ENCODE measurements around the gene UQCRHL.
A peak's percentile ranks its signal among the peaks of the same experiment; 100 is the strongest.

The UQCRHL gene

GRCh38 chr1:15777909-15778707 lies 29.3 kb downstream of the UQCRHL start:
- no peaks in the 10 kb centered on the region for H3K9me3 ChIP-seq (ENCODE audit: control insufficient read depth, insufficient read depth, low read depth, low read length)
- H3K4me1 ChIP-seq (ENCODE audit: control insufficient read depth, insufficient read depth, low read length): no peaks in the 10 kb centered on the region
- ChIA-PET POLR2A (no interaction called here), CTCF (interaction anchor here (0.8 to 3.1 kb wide), 3 partner anchors 14 to 70 kb away, joined by 3 to 14 read pairs (median 3); partner anchors contain the start of gene SPEN)
- peaks cover 0 to 72% of the 10 kb centered on the region in 2 experiments; a peak in 2 of 3 replicates for H3K36me3 ChIP-seq (ENCODE audit: control insufficient read depth in 2 of 2, insufficient read depth in 1 of 2, low read length in 2 of 2)
- no peak overlapping the region for H3K27ac ChIP-seq (ENCODE audit: extremely low read depth, low read depth, low read length)
- H3K4me3 ChIP-seq (ENCODE audit: low read depth, low read length): no peak overlapping the region
- no peak for TF ChIP-seq KLF1 (tag by site-specific recombination; IDR thresholded peaks at IDR 0.05)
- no peak for TF ChIP-seq ZNF513 (tag by site-specific recombination; IDR thresholded peaks at IDR 0.05)
- TF ChIP-seq ZNF169 (tag by site-specific recombination; IDR thresholded peaks at IDR 0.05): no peak
- no peak for TF ChIP-seq ZBTB6 (tag by site-specific recombination; IDR thresholded peaks at IDR 0.05)
- no peak for TF ChIP-seq ZNF571 (tag by site-specific recombination; IDR thresholded peaks at IDR 0.05)
- no peak for TF ChIP-seq ZNF692 (tag by site-specific recombination; IDR thresholded peaks at IDR 0.05)
- peak; percentile 73 for TF ChIP-seq REST (tag by site-specific recombination; IDR thresholded peaks at IDR 0.05)
- TF ChIP-seq ZNF701 (tag by site-specific recombination; IDR thresholded peaks at IDR 0.05): no peak
- no peak for TF ChIP-seq ZNF274 (IDR thresholded peaks at IDR 0.05; ENCODE audit: low read length)
- no peak for TF ChIP-seq ZNF274 (tag by site-specific recombination; IDR thresholded peaks at IDR 0.05; ENCODE audit: borderline replicate concordance)
- TF ChIP-seq ZSCAN30 (tag by site-specific recombination; IDR thresholded peaks at IDR 0.05): no peak
- TF ChIP-seq ZSCAN23 (tag by site-specific recombination; IDR thresholded peaks at IDR 0.05): no peak
- no peak for TF ChIP-seq SP7 (tag by site-specific recombination; IDR thresholded peaks at IDR 0.05)
- TF ChIP-seq EGR2 (tag by site-specific recombination; IDR thresholded peaks at IDR 0.05; ENCODE audit: low read depth): 0 out of 2 replicates have a peak, but pooled peaks have one; percentile 15
- TF ChIP-seq ZNF792 (tag by site-specific recombination; IDR thresholded peaks at IDR 0.05): no peak
- no peak for TF ChIP-seq GLI4 (tag by site-specific recombination; IDR thresholded peaks at IDR 0.05)
- no peak for TF ChIP-seq SCRT1 (tag by site-specific recombination; IDR thresholded peaks at IDR 0.05; ENCODE audit: borderline replicate concordance)
- no peak for TF ChIP-seq ZNF132 (tag by site-specific recombination; IDR thresholded peaks at IDR 0.05; ENCODE audit: borderline replicate concordance)
- TF ChIP-seq ZBTB49 (tag by site-specific recombination; IDR thresholded peaks at IDR 0.05; ENCODE audit: low read depth): no peak
- TF ChIP-seq ZNF521 (tag by site-specific recombination; IDR thresholded peaks at IDR 0.05): no peak
- no peak for TF ChIP-seq ZNF26 (tag by site-specific recombination; IDR thresholded peaks at IDR 0.05)
- TF ChIP-seq ZNF776 (tag by site-specific recombination; IDR thresholded peaks at IDR 0.05; ENCODE audit: borderline replicate concordance): no peak
- TF ChIP-seq ZNF645 (tag by site-specific recombination; IDR thresholded peaks at IDR 0.05): no peak
- TF ChIP-seq ZNF626 (tag by site-specific recombination; IDR thresholded peaks at IDR 0.05): no peak

All from HEK293 (cell line).